ENCODE results near the gene PABPN1.

DNA sequence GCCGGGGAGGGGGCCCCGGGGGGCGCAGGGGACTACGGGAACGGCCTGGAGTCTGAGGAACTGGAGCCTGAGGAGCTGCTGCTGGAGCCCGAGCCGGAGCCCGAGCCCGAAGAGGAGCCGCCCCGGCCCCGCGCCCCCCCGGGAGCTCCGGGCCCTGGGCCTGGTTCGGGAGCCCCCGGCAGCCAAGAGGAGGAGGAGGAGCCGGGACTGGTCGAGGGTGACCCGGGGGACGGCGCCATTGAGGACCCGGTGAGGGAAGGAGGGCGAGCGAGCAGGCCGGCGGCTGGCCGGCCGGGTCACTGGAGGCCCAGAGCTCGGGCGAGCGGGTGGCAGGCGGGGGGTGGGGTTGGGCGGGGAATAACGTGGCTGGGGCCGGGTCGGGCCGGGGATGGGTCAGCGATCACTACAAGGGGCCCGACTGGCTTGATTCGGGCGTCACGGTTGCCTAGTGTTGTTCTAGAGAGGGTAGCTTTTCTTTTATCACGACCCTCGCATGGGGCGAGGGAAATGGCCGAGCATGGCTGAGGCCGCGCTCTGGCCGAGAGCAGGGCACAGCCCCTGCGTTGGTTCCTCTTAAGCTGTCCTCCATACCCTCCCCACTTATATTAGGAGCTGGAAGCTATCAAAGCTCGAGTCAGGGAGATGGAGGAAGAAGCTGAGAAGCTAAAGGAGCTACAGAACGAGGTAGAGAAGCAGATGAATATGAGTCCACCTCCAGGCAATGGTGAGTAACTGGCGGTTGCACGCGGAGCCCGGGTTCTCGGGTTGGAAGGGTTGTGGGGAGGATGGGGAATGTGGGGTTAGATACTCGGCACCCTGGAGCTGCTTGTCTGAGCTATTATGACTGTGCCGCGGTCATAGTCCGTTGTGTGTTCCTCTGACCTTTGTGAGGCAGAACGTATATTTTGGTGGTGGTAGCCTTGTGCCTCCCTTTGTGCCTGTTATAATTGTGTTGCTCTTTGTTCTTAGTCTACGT lies 603 bp downstream of the PABPN1 start:
- TF ChIP-seq, protein P1, sequence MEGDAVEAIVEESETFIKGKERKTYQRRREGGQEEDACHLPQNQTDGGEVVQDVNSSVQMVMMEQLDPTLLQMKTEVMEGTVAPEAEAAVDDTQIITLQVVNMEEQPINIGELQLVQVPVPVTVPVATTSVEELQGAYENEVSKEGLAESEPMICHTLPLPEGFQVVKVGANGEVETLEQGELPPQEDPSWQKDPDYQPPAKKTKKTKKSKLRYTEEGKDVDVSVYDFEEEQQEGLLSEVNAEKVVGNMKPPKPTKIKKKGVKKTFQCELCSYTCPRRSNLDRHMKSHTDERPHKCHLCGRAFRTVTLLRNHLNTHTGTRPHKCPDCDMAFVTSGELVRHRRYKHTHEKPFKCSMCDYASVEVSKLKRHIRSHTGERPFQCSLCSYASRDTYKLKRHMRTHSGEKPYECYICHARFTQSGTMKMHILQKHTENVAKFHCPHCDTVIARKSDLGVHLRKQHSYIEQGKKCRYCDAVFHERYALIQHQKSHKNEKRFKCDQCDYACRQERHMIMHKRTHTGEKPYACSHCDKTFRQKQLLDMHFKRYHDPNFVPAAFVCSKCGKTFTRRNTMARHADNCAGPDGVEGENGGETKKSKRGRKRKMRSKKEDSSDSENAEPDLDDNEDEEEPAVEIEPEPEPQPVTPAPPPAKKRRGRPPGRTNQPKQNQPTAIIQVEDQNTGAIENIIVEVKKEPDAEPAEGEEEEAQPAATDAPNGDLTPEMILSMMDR (IDR thresholded peaks at IDR 0.05; ENCODE audit: borderline replicate concordance, extremely low read depth, low read length, poor library complexity, severe bottlenecking), result no peak
- no peak for TF ChIP-seq EZH2 (IDR thresholded peaks at IDR 0.05; ENCODE audit: borderline replicate concordance, low read depth, low read length, severe bottlenecking)
